Neural cell (in vitro differentiated cells): ENCODE results near the gene RELN.

Experiments
- CTCF ChIP-seq: fragments of 450-650 bp; IDR thresholded peaks from 2 replicates; pipeline ENCODE4 v1.5.1; 2014; ENCODE audit warnings: antibody characterized with exemption, mild to moderate bottlenecking, moderate library complexity; ENCODE audit not compliant: poor library complexity, severe bottlenecking
- EP300 ChIP-seq: fragments of 450-650 bp; conservative IDR thresholded peaks from 2 replicates; pipeline ENCODE4 v1.6.1; 2014; ENCODE audit warnings: antibody characterized with exemption, mild to moderate bottlenecking, moderate library complexity; ENCODE audit not compliant: poor library complexity, severe bottlenecking
- EZH2 ChIP-seq: fragments of 200-600, 300-800 bp; shearing (Covaris generic), sonication (generic); IDR thresholded peaks from 2 replicates; pipeline ENCODE4 v1.6.1; 2014; ENCODE audit warnings: antibody characterized with exemption, low read length, borderline replicate concordance, mild to moderate bottlenecking; ENCODE audit not compliant: insufficient read depth, poor library complexity, severe bottlenecking
- MXI1 ChIP-seq: fragments of 450-650 bp; conservative IDR thresholded peaks from 2 replicates; pipeline ENCODE4 v1.6.1; 2014; ENCODE audit warnings: antibody characterized with exemption, mild to moderate bottlenecking; ENCODE audit not compliant: poor library complexity, severe bottlenecking
- POLR2AphosphoS5 ChIP-seq: IDR thresholded peaks from 2 replicates; pipeline ENCODE4 v1.6.1; 2012
- RAD21 ChIP-seq: fragments of 450-650 bp; conservative IDR thresholded peaks from 2 replicates; pipeline ENCODE4 v1.6.1; 2014; ENCODE audit warnings: antibody characterized with exemption, mild to moderate bottlenecking, moderate library complexity
- REST ChIP-seq: IDR thresholded peaks from 2 replicates; pipeline ENCODE4 v1.6.1; 2012; ENCODE audit warnings: borderline replicate concordance
- SMC3 ChIP-seq: fragments of 450-650 bp; conservative IDR thresholded peaks from 2 replicates; pipeline ENCODE4 v1.6.1; 2014; ENCODE audit warnings: antibody characterized with exemption, mild to moderate bottlenecking, moderate library complexity; ENCODE audit not compliant: poor library complexity
- TAF1 ChIP-seq: IDR thresholded peaks from 2 replicates; pipeline ENCODE4 v1.6.1; 2012; ENCODE audit warnings: low read depth

GRCh38 chr7:103870664-103871063 lies 118.8 kb downstream of the RELN start:
- TF ChIP-seq REST (no peak), CTCF (no peak), EP300 (no peak), EZH2 (no peak), POLR2AphosphoS5 (no peak), SMC3 (no peak), TAF1 (no peak), RAD21 (no peak), MXI1 (no peak)
